Vagina (tissue), 2 donors: Measurements from ENCODE around the gene MAGED2.

Experiments
- CTCF ChIP-seq, 3 experiments: fragments of 450-650 bp in 2 of 3; fragments of 200-600 bp in 1 of 3; sonication (generic) in 1 of 3; IDR thresholded peaks; one replicate each; pipeline ENCODE4 v1.5.1; 2017 to 2019; ENCODE audit warnings: antibody characterized with exemption in 3 of 3, mild to moderate bottlenecking in 2 of 3, moderate library complexity in 2 of 3
- POLR2A ChIP-seq, 2 donors: fragments of 450-650 bp; IDR thresholded peaks; one replicate each; pipeline ENCODE4 v1.6.1; 2017; ENCODE audit warnings: antibody characterized with exemption in 2 of 2, mild to moderate bottlenecking in 2 of 2, moderate library complexity in 2 of 2
- POLR2AphosphoS5 ChIP-seq, 2 donors: sonication (generic); formaldehyde crosslinking; IDR thresholded peaks; one replicate each; pipeline ENCODE4 v1.9.0; 2017; ENCODE audit warnings: antibody characterized with exemption in 2 of 2, mild to moderate bottlenecking in 2 of 2, low read depth in 1 of 2; ENCODE audit not compliant: insufficient read depth in 1 of 2

DNA sequence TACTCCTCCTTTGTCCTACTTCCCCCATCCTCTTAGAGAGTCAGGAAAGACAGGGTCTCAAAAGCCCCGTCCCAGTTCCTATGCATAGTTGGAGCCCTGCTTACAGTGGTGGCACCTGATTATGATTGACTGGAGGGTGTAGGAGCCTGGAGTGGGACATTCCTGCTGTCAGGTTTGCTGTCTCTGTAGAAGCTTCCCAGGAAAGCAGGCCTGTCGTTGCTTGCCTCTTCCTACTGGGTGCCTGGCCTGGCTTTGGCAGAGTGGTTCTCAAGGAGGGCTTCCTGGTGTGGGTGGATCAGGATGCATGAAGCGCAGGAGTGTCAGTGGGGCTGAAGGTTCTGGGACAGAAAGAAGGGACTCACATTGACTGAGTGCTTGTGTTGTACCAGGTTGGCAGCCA is 4.8 kb downstream of the MAGED2 start:
- TF ChIP-seq CTCF (IDR thresholded peaks at IDR 0.05) (no peak), POLR2A (IDR thresholded peaks at IDR 0.05) (no peak), POLR2AphosphoS5 (IDR thresholded peaks at IDR 0.05; ENCODE audit: insufficient read depth in 1 of 2, low read depth in 1 of 2) (no peak)
